Sigmoid colon (tissue), 7 donors: Measurements from ENCODE around the gene PTGDS. TPM values are rescaled to one million over a fixed set of nuclear protein-coding genes. Genes with fewer than 3 reads are reported as not detected.

Experiments used
- DNase-seq: peaks from one replicate; pipeline ENCODE4 v3.0.0-alpha.2; 2019
- H3K27ac ChIP-seq, 4 donors: fragments of 200-600 bp; sonication (generic); one replicate each; pipeline ENCODE4 v1.5.1; 2016 to 2019; ENCODE audit warnings: mild to moderate bottlenecking in 1 of 4
- H3K27me3 ChIP-seq, 3 donors: fragments of 200-600 bp; sonication (generic); one replicate each; pipeline ENCODE4 v1.5.1; 2019; ENCODE audit warnings: mild to moderate bottlenecking in 1 of 3
- H3K36me3 ChIP-seq, 4 donors: fragments of 200-600 bp; sonication (generic); one replicate each; pipeline ENCODE4 v1.5.1; 2016 to 2019
- H3K4me1 ChIP-seq, 4 donors: fragments of 200-600 bp; sonication (generic); one replicate each; pipeline ENCODE4 v1.5.1; 2017 to 2019
- H3K4me3 ChIP-seq, 4 donors: fragments of 200-600 bp; sonication (generic); one replicate each; pipeline ENCODE4 v1.5.1; 2017 to 2019; ENCODE audit warnings: mild to moderate bottlenecking in 2 of 4, moderate library complexity in 1 of 4
- H3K9me3 ChIP-seq, 4 donors: fragments of 200-600 bp in 3 of 4; sonication (generic) in 3 of 4; one replicate each; pipeline versions ENCODE4 v1.5.1 to v1.6.1; 2013 to 2019
- EP300 ChIP-seq, 4 donors: sonication (generic); formaldehyde crosslinking; IDR thresholded peaks; one replicate each; pipeline ENCODE4 v1.6.1; 2017; ENCODE audit warnings: antibody characterized with exemption in 4 of 4
- POLR2A ChIP-seq, 2 donors: fragments of 450-650 bp; IDR thresholded peaks; one replicate each; pipeline ENCODE4 v1.6.1; 2016; ENCODE audit warnings: antibody characterized with exemption in 2 of 2, mild to moderate bottlenecking in 2 of 2, moderate library complexity in 2 of 2
- POLR2AphosphoS5 ChIP-seq, 4 donors: sonication (generic); formaldehyde crosslinking; IDR thresholded peaks; one replicate each; pipeline ENCODE4 v1.6.1; 2017; ENCODE audit warnings: antibody characterized with exemption in 4 of 4
- WGBS, 2 donors: extraction: QIAGEN DNeasy Blood & Tissue Kit; methylation state at CpG; one replicate each; pipeline ENCODE4 v1.1.7; 2013; 5-methylcytosine and 5-hydroxymethylcytosine counted together
- intact Hi-C: fragments of 100-400 bp; cut with DNase I; formaldehyde crosslinking; loops from one replicate; pipeline ENCODE4 v1.15.1; 2023
- polyA plus RNA-seq, 3 donors: library from polyadenylated mRNA; stranded (reverse); fragments of 200-250 nt; gene quantifications; one replicate each; pipeline ENCODE4 v1.2.3, GENCODE V29; 2013
- total RNA-seq, 4 donors: library from RNA; depleted of rRNA; stranded (reverse); fragments of >200 nt; gene quantifications; one replicate each; pipeline ENCODE4 v1.1.0, GENCODE V29; 2016
- TF ChIP-seq, protein P1 (sequence below), 4 experiments: fragments of 450-650 bp in 3 of 4; fragments of 200-600 bp in 1 of 4; IDR thresholded peaks; one replicate each; pipeline ENCODE4 v1.5.1; 2016 to 2019; ENCODE audit warnings: antibody characterized with exemption in 4 of 4, mild to moderate bottlenecking in 3 of 4, moderate library complexity in 2 of 4
- donor health status: healthy with polysubstance abuse.
- donor health status: Bipolar disorder and iron deficiency.
- donor health status: healthy.

Gene PTGDS
- total and polyA plus RNA-seq, 7 donors: 8.3 to 218 (median 28.5) TPM

DNA sequence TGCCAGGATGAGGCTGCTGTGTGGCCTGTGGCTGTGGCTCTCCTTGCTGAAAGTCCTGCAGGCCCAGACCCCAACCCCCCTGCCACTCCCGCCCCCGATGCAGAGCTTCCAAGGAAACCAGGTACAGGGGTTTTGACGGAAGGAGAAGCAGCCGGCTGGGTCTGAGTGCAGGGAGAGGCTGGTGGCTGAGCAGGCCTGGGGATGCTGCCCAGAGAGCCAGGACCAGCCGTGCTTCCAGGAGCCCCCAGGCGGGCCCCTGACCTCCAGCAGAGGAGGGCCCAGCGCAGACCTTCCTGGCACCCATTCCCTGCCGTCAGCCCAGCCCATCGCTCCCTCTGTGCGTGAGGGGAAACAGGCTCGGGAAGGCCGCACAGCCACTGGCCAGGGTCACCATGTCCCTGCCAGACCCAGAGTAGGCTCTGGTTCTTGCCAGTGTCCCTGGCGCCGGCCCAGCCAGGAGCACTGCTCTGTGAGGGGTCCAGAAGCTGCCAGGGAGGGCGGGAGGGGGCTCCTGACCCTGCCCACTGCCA, 24.9 kb upstream of the PTGDS start:
- H3K27me3 ChIP-seq: no peaks in the 10 kb centered on the region
- DNase-seq: no peak
- H3K4me3 ChIP-seq: no peak overlapping the region
- WGBS, 2 donors: 76 to 78% methylated on average over 15 of the region's 15 CpGs
- H3K9me3 ChIP-seq: no peaks in the 10 kb centered on the region
- H3K36me3 ChIP-seq: no peaks in the 10 kb centered on the region
- peaks cover 0 to 19% (median 15%) of the 10 kb centered on the region in 4 donors for H3K4me1 ChIP-seq
- H3K27ac ChIP-seq: no peak overlapping the region
- intact Hi-C loops: no loop called here
- TF ChIP-seq, protein P1, sequence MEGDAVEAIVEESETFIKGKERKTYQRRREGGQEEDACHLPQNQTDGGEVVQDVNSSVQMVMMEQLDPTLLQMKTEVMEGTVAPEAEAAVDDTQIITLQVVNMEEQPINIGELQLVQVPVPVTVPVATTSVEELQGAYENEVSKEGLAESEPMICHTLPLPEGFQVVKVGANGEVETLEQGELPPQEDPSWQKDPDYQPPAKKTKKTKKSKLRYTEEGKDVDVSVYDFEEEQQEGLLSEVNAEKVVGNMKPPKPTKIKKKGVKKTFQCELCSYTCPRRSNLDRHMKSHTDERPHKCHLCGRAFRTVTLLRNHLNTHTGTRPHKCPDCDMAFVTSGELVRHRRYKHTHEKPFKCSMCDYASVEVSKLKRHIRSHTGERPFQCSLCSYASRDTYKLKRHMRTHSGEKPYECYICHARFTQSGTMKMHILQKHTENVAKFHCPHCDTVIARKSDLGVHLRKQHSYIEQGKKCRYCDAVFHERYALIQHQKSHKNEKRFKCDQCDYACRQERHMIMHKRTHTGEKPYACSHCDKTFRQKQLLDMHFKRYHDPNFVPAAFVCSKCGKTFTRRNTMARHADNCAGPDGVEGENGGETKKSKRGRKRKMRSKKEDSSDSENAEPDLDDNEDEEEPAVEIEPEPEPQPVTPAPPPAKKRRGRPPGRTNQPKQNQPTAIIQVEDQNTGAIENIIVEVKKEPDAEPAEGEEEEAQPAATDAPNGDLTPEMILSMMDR (IDR thresholded peaks at IDR 0.05): no peak
- TF ChIP-seq POLR2AphosphoS5 (IDR thresholded peaks at IDR 0.05) (no peak), EP300 (IDR thresholded peaks at IDR 0.05) (no peak), POLR2A (IDR thresholded peaks at IDR 0.05) (no peak)

DNA sequence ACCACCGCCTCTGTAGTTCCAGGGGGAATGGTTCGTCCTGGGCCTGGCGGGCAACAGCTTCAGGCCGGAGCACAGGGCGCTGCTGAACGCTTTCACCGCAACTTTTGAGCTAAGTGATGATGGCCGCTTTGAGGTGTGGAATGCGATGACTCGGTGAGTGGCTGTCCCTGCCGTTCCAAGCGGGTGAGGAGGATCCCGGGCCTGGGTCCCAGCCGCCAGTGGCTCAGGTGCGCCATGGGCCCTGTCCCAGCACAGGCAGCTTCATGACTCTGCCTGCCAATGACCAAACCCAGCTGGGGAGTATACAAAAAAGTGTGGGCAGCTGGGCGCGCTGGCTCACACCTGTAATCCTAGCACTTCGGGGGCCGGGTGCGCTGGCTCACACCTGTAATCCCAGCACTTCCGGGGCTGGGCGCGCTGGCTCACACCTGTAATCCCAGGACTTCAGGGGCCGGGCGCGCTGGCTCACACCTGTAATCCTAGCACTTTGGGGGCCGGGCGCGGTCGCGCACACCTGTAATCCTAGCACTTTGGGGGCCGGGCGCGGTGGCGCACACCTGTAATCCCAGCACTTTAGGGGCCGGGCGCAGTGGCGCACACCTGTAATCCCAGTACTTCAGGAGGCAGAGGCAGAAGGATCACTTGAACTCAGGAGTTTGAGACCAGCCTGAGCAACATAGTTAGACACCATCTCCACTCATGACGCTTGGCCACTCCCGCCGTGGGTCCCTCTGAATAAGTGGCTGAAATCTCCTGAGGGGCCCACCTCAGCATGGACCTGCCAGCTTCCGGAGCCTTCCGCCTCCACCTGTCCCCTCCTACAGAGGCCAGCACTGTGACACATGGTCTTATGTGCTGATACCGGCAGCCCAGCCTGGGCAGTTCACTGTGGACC, 24.2 kb upstream of the PTGDS start:
- no peaks in the 10 kb centered on the region for H3K36me3 ChIP-seq
- no peak overlapping the region for H3K4me3 ChIP-seq
- H3K27me3 ChIP-seq: no peaks in the 10 kb centered on the region
- no peak for DNase-seq
- no peaks in the 10 kb centered on the region for H3K9me3 ChIP-seq
- 93% methylated on average over 44 of the region's 44 CpGs for whole genome bisulfite sequencing, 2 donors
- intact Hi-C loops: no loop called here
- TF ChIP-seq EP300 (IDR thresholded peaks at IDR 0.05): no peak
- no peak for TF ChIP-seq POLR2AphosphoS5 (IDR thresholded peaks at IDR 0.05)
- TF ChIP-seq, protein P1 (IDR thresholded peaks at IDR 0.05): no peak
- TF ChIP-seq POLR2A (IDR thresholded peaks at IDR 0.05): no peak
- peaks cover 0 to 19% (median 15%) of the 10 kb centered on the region in 4 donors for H3K4me1 ChIP-seq
- H3K27ac ChIP-seq: no peak overlapping the region

DNA sequence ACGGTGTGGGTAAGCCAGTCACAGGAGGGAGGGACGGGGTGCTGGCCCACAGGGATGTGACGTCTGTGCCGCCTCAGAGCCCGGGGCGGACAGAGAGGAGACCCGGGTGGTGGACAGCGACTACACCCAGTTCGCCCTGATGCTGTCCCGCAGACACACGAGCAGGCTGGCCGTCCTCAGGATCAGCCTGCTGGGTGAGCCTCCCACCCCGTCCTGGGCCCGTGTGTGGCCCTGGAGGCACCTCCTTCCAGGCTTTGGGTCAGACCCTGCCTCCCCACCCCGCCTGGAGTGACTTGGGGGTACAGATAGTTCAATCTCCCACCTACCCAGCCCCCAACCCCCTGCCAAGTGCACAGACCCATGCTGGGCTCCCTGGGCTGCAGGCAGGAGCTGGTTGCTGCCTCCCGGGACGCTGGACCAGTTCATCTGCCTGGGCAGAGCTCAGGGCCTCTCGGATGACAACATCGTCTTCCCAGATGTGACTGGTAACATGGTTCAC, 23.5 kb upstream of the PTGDS start:
- intact Hi-C loops: no loop called here
- Histone ChIP-seq H3K27ac (no peak overlapping the region), H3K4me1 (peaks cover 0 to 19% (median 15%) of the 10 kb centered on the region in 4 donors), H3K9me3 (no peaks in the 10 kb centered on the region), H3K36me3 (no peaks in the 10 kb centered on the region), H3K27me3 (no peaks in the 10 kb centered on the region), H3K4me3 (no peak overlapping the region)
- 87 to 89% methylated on average over 19 of the region's 19 CpGs for WGBS, 2 donors
- no peak for TF ChIP-seq EP300 (IDR thresholded peaks at IDR 0.05)
- TF ChIP-seq, protein P1 (IDR thresholded peaks at IDR 0.05): no peak
- TF ChIP-seq POLR2A (IDR thresholded peaks at IDR 0.05): no peak
- no peak for TF ChIP-seq POLR2AphosphoS5 (IDR thresholded peaks at IDR 0.05)
- DNase-seq: no peak

DNA sequence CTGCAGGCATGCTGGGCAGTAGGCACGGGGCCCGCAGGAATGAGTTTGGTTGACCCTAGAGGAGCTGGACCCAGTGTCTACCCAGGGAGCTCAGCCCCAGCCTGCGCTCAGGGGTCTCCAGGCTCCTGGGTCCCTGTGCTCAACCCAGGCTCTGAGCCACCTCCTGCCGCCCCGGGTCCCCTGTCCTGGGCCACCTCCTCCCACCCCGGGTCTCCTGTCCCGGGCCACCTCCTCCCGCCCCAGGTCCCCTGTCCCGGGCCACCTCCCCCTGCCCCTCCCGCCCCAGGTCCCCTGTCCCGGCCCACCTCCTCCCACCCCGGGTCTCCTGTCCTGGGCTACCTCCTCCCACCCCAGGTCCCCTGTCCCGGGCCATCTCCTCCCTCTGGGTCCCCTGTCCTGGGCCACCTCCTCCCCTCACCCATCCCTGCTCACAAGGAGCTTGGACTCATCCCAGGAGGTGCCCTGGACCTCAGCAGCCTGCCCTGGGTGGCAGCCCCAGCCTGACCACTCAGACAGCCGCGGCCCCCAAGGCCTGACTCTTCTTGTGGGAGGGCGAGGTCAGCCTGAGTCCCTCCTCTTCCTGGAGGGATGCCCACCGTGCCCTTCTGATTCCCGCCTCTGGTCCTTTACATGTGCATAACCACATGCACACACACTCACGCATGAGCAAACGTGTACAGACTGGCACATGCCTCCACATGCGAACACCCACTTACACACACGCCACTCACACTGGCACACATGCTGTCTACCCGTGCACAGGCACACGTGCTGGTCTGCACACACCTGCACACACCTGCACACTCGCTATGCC, 22.8 kb upstream of the PTGDS start:
- H3K4me1 ChIP-seq: peaks cover 0 to 13% (median 10%) of the 10 kb centered on the region in 4 donors
- WGBS, 2 donors: 89 to 90% methylated on average over 25 of the region's 25 CpGs
- TF ChIP-seq POLR2AphosphoS5 (IDR thresholded peaks at IDR 0.05): no peak
- no peak for TF ChIP-seq POLR2A (IDR thresholded peaks at IDR 0.05)
- TF ChIP-seq, protein P1 (IDR thresholded peaks at IDR 0.05): no peak
- no peak for TF ChIP-seq EP300 (IDR thresholded peaks at IDR 0.05)
- H3K27ac ChIP-seq: no peak overlapping the region
- no peak overlapping the region for H3K4me3 ChIP-seq
- DNase-seq: no peak
- H3K27me3 ChIP-seq: no peaks in the 10 kb centered on the region
- intact Hi-C loops: no loop called here
- H3K9me3 ChIP-seq: no peaks in the 10 kb centered on the region
- no peaks in the 10 kb centered on the region for H3K36me3 ChIP-seq
